MM.1S (cell line): ENCODE measurements around the gene ANP32A.

Experiments used
- EZH2 ChIP-seq: fragments of 300-600 bp; sonication (generic); optimal IDR thresholded peaks from 2 replicates; pipeline ENCODE3; 2017; ENCODE audit warnings: low read depth, mild to moderate bottlenecking, antibody characterized with exemption, low read length, mixed read lengths
- EZH2phosphoT487 ChIP-seq: fragments of 300-600 bp; sonication (generic); IDR thresholded peaks from 2 replicates; pipeline ENCODE4 v1.6.1; 2018; ENCODE audit warnings: antibody characterized with exemption, low read length
- TF ChIP-seq, protein P1 (sequence below): fragments of 300-600 bp; sonication (generic); IDR thresholded peaks from 2 replicates; pipeline ENCODE4 v1.5.1; 2016; ENCODE audit warnings: antibody characterized with exemption, low read length, mixed read lengths

DNA sequence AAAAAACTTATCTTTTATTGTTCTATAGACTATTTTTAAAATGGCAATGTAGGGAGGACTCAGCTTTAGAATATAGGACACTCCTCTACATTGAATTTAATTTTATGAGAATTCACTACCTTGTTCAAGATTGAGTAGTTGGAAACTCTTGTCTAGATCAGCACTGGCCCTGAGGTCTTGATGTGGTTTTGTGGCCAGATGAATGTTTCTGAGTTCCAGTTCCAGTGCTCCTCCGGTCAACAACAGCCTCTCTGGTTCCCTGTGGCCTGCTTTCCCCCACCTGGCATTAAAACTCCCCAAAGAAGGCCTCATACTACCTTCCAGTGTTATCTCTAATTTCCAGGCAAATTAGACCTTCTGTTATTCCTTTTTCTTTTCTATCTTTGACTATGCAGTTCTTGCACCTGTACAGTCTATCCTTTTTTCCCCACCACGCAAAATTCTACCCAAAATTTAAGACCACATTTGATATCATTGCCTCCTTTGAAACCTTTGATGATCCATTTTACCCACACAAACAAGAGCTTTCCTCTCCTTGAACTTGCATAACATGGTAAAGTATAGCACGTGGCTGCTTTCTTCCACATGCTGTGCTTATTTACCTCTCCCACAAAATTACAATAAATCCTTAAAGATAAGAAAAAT is 9.6 kb upstream of the ANP32A start:
- no peak for TF ChIP-seq EZH2
- TF ChIP-seq, protein P1, sequence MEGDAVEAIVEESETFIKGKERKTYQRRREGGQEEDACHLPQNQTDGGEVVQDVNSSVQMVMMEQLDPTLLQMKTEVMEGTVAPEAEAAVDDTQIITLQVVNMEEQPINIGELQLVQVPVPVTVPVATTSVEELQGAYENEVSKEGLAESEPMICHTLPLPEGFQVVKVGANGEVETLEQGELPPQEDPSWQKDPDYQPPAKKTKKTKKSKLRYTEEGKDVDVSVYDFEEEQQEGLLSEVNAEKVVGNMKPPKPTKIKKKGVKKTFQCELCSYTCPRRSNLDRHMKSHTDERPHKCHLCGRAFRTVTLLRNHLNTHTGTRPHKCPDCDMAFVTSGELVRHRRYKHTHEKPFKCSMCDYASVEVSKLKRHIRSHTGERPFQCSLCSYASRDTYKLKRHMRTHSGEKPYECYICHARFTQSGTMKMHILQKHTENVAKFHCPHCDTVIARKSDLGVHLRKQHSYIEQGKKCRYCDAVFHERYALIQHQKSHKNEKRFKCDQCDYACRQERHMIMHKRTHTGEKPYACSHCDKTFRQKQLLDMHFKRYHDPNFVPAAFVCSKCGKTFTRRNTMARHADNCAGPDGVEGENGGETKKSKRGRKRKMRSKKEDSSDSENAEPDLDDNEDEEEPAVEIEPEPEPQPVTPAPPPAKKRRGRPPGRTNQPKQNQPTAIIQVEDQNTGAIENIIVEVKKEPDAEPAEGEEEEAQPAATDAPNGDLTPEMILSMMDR, result no peak
- TF ChIP-seq EZH2phosphoT487, result no peak
